Calu3 (cell line): ENCODE results near the gene SCAP. TPM values are rescaled to one million over a fixed set of nuclear protein-coding genes. Genes with fewer than 3 reads are reported as not detected.

ENCODE experiments used
- Bru-seq: library from RNA; stranded (reverse); fragments of 400-500 nt; gene quantifications from one replicate; lab custom pipeline; 2021; lab: Mats Ljungman, UMichigan
- BruChase-seq, 2 experiments: library from RNA; stranded (reverse); fragments of 400-500 nt; gene quantifications; one replicate each; lab custom pipeline; 2021; lab: Mats Ljungman, UMichigan
- BruUV-seq: library from RNA; stranded (reverse); fragments of 400-500 nt; replicated peaks from 2 replicates; lab custom pipeline; 2021; lab: Mats Ljungman, UMichigan
- CTCF ChIA-PET: fragments of 300-600 bp; sonication (Branson Sonifier 250); formaldehyde crosslinking; loops from one replicate; lab custom pipeline; 2022; ENCODE audit warnings: antibody characterized with exemption; lab: Charles Lee
- DNase-seq: peaks from one replicate; pipeline ENCODE4 v3.0.0; 2022
- H3K27ac Mint-ChIP-seq: one replicate; pipeline ENCODE4 v1.8.0; 2022; ENCODE audit warnings: mixed read lengths; ENCODE audit not compliant: unreplicated experiment
- H3K27me3 Mint-ChIP-seq: one replicate; pipeline ENCODE4 v1.8.0; 2022; ENCODE audit warnings: mixed read lengths; ENCODE audit not compliant: unreplicated experiment
- H3K36me3 Mint-ChIP-seq: one replicate; pipeline ENCODE4 v1.8.0; 2022; ENCODE audit warnings: mild to moderate bottlenecking, moderate library complexity, mixed read lengths; ENCODE audit not compliant: insufficient read depth, unreplicated experiment
- H3K4me1 Mint-ChIP-seq: one replicate; pipeline ENCODE4 v1.8.0; 2022; ENCODE audit warnings: mild to moderate bottlenecking, low read depth, mixed read lengths; ENCODE audit not compliant: unreplicated experiment
- H3K4me3 Mint-ChIP-seq: one replicate; pipeline ENCODE4 v1.8.0; 2022; ENCODE audit warnings: mild to moderate bottlenecking, low read depth, moderate library complexity, mixed read lengths; ENCODE audit not compliant: unreplicated experiment
- H3K9me3 Mint-ChIP-seq: one replicate; pipeline ENCODE4 v1.8.0; 2022; ENCODE audit warnings: low read depth, mixed read lengths; ENCODE audit not compliant: unreplicated experiment
- intact Hi-C: fragments of 100-400 bp; cut with micrococcal nuclease; formaldehyde crosslinking; loops from one replicate; pipeline ENCODE4 v1.10.0; 2022; ENCODE audit not compliant: unreplicated experiment
- long read RNA-seq: library from polyadenylated mRNA; stranded (forward); transcript quantifications from one replicate; pipeline ENCODE4 v2.0.0, GENCODE V29; 2022
- total RNA-seq: library from RNA; stranded (reverse); gene quantifications from 2 replicates; pipeline ENCODE4 v1.2.3, GENCODE V29; 2022
- TF ChIP-seq, protein P1 (sequence below): fragments of 200-600 bp; IDR thresholded peaks from one replicate; pipeline ENCODE4 v1.8.0; 2022; ENCODE audit warnings: antibody characterized with exemption; ENCODE audit not compliant: unreplicated experiment

Gene SCAP
- total RNA-seq = 67.6 and 74.2 TPM in 2 replicates
- Bru-seq, nascent RNA = percentile 65 among the genes with signal in this experiment
- BruChase-seq, experiment 1, labeled RNA remaining after a 6-hour chase = percentile 78 among the genes with signal in this experiment
- percentile 74 among the genes with signal in this experiment for BruChase-seq, experiment 2, labeled RNA remaining after a 2-hour chase
- long read RNA-seq, full-length matches to known transcripts = 4 of 47 reads
- long read RNA-seq, partial matches to known transcripts = 10 of 47 reads
- long read RNA-seq, other reads (novel, unspliced or antisense) = 33 of 47 reads

DNA sequence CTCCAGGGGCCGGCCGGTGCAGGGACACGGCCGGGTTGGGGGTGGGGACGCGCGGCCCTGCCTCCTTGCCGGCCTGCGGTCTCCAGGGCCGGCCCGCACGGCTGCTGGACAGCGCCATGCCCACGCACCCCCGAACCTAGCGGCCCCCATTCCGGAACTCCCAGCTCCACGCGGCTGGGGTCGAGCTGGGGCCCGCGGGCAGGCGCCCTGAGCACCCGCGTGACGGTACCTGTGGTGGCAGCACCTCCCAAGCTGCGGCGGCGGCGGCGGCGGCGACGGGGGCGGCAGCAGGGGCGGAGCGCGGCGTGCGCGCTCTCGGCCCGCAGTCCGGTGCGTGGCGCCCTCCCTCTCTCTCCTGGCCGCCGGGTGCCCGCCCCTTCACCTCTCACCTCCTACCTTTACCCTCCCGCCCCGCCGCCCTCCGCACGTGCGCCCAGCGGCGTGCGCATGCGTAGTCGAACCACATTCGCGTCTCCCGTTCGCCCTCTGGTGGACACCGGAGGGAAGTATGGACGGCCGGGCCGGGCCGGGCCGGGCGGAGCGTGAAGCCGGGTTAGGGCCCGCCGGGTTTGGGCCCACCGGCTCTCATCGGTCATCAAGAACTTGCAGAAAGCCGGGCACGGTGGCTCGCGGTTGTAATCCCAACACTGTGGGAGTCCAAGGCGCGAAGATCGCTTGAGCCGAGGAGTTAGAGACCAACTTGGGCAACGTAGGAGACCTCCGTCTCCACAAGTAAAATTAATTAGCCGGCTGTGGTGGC lies at the start of gene SCAP:
TSS of gene SCAP (minus strand) at position 372 of the 760 bp plus-strand sequence. CDS start 32,948 bp downstream, outside the sequence.
- H3K36me3 Mint-ChIP-seq = peaks cover 32% of the 10 kb centered on the region
- H3K27me3 Mint-ChIP-seq = no peaks in the 10 kb centered on the region
- peak within 1 kb of the TSS; percentile 99 for H3K4me3 Mint-ChIP-seq
- no peaks in the 10 kb centered on the region for H3K9me3 Mint-ChIP-seq
- intact Hi-C loops = loop anchor here (2.0 kb wide), 1 partner anchor 55 kb away; no protein-coding TSS in a partner anchor
- peak; percentile 90 for DNase-seq
- TF ChIP-seq, protein P1, sequence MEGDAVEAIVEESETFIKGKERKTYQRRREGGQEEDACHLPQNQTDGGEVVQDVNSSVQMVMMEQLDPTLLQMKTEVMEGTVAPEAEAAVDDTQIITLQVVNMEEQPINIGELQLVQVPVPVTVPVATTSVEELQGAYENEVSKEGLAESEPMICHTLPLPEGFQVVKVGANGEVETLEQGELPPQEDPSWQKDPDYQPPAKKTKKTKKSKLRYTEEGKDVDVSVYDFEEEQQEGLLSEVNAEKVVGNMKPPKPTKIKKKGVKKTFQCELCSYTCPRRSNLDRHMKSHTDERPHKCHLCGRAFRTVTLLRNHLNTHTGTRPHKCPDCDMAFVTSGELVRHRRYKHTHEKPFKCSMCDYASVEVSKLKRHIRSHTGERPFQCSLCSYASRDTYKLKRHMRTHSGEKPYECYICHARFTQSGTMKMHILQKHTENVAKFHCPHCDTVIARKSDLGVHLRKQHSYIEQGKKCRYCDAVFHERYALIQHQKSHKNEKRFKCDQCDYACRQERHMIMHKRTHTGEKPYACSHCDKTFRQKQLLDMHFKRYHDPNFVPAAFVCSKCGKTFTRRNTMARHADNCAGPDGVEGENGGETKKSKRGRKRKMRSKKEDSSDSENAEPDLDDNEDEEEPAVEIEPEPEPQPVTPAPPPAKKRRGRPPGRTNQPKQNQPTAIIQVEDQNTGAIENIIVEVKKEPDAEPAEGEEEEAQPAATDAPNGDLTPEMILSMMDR = peak; percentile 79
- CTCF ChIA-PET = interaction anchor here (0.6 to 2.4 kb wide), 5 partner anchors 21 to 95 kb away, joined by 3 to 20 read pairs (median 3); partner anchors contain the start of gene PTPN23
- BruUV-seq = no TSS peak
- H3K27ac Mint-ChIP-seq = peak within 1 kb of the TSS; percentile 84
- H3K4me1 Mint-ChIP-seq = peaks cover 9% of the 10 kb centered on the region

DNA sequence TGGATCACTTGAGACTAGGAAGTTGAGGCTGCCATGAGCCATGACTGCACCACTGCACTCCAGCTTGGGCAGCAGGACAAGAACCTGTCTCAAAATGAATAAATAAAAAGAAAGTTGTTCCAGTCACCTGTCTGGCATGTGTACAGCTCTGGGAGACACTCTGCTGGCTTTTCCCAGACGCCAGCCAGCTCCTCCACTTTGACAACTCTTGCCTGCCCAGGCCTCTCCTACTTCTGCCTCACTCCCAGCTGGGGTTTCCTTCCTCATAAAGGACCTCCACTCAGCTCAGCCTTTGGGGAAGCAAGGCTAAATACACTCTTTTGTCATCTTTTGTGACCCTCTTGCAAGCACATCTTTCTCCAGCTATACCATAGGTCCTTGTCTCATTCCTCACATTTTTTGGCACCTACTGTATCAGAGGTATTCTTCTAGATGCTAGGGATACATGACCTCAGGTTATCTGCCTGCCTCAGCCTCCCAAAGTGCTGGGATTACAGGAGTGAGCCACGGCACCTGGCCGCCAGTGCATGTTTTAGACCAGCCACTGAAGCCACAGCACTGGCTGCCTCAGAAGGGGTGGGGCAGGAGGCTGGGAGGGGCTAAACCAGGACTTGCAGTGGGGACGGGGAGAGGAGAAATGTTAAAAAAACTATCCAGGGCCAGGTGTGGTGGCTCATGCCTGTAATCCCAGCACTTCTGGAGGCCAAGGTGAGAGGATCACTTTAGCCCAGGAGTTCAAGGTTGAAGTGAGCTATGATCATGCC lies 47.8 kb upstream of the SCAP start:
- CTCF ChIA-PET = interaction anchor here (1.5 kb wide), 1 partner anchor 138 kb away, joined by 4 read pairs; no protein-coding TSS in a partner anchor
- intact Hi-C loops = no loop called here
- BruUV-seq = no TSS peak
- Mint-ChIP-seq H3K36me3 (peaks cover 5% of the 10 kb centered on the region), H3K27ac (no peak overlapping the region), H3K9me3 (no peaks in the 10 kb centered on the region), H3K27me3 (no peaks in the 10 kb centered on the region), H3K4me1 (peaks cover 24% of the 10 kb centered on the region), H3K4me3 (no peak overlapping the region)
- no peak for DNase-seq
- TF ChIP-seq, protein P1 = no peak

- no peaks in the 10 kb centered on the region for H3K27me3 Mint-ChIP-seq
- BruUV-seq = no TSS peak
- intact Hi-C loops = loop anchor here (1.0 kb wide), 2 partner anchors 90 to 267 kb away; no protein-coding TSS in a partner anchor
- H3K36me3 Mint-ChIP-seq = no peaks in the 10 kb centered on the region
- CTCF ChIA-PET = interaction anchor here (0.6 to 1.5 kb wide), 8 partner anchors 56 to 302 kb away, joined by 3 to 16 read pairs (median 4); no protein-coding TSS in a partner anchor
- H3K4me3 Mint-ChIP-seq = no peak overlapping the region
- TF ChIP-seq, protein P1 = peak; percentile 74
- H3K27ac Mint-ChIP-seq = no peak overlapping the region
- H3K4me1 Mint-ChIP-seq = peaks cover 14% of the 10 kb centered on the region
- no peaks in the 10 kb centered on the region for H3K9me3 Mint-ChIP-seq
- peak; percentile 82 for DNase-seq
Observed at GRCh38 chr3:47522082-47522987, 46.6 kb upstream of the SCAP start.
